ENCODE results near the gene ITLN2.
"Not testable (repeated sequence)": the region's sequence is repeated elsewhere in the genome, so short reads cannot be mapped to it uniquely, and the experiment has no call there.

The ITLN2 gene

DNA sequence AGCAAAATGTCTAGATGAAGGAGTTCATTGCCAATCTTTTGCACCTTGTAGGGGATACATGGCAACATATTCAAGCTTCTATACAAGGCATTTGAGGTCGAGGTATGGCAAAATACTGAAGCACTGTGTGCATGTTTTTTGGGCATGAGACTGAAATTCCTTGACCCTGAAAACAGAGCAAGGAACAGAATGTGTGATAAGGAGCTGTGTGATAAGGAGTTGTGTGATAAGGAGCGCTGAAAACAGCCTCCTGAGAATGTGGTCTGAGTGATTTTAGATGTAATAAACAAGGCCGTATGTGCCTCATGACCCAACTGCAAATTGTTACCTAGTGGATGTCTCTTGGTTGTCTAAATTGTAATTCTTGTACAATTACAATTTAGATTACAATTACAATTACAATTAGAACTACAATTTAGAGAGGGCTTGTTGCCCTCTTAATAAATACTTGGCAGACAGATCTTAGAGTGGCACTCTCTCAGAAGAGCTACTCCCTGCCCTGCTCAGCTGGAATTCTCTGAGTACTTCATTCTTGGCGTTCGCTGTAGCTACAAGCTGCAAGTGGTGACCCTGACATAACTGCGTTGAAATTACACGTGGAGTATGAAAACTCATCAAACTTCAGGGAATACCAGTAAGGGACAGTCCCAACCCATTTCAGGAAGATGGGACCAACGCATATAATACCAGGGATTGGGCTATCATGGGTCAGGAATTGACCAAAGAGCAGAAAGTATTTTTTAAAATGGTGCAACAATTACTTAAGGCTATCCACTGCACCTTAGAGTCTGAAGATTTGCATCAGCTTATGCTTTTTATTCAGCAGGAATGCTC lies 49.6 kb downstream of the ITLN2 start:
- no peak for DNase-seq (ENCODE audit: low read depth)

DNA sequence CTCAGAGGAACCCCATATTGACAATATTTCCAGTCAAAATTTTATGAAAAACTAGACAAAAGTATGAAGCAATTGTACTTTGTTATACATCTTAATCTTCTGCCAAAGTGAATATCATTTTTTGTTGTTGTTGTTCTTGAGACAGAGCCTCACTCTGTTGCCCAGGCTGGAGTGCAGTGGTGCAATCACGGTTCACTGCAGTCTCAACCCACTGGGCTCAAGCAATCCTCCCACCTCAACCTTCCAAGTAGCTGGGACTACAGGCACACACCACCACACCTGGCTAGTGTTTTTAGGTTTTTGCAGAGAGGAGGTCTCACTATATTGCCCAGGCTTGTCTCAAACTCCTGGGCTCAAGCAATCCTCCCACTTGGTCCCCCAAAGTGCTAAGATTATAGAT lies 52.4 kb downstream of the ITLN2 start:
- not testable (repeated sequence) for DNase-seq (ENCODE audit: low read depth)

DNA sequence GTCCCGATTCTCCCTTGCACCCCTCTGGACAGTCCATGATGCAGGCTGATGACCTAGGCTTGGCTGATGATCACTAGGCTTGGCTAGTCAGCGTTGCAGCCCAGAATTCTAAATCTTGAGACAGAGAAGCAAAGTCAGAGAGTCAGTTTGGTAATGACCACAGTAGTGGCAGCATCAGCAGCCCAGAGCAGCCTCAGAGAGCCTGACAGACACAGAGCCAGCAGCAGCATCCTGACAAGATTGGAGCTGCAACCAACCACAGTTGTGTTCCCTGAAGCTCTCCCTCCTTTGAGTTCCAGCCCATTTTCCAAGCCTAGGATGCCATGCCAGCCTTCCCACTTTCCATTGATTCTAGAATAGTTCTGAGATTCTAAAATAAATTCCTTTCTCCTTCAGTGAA lies 52.8 kb downstream of the ITLN2 start:
- DNase-seq (ENCODE audit: low read depth), result no peak

DNA sequence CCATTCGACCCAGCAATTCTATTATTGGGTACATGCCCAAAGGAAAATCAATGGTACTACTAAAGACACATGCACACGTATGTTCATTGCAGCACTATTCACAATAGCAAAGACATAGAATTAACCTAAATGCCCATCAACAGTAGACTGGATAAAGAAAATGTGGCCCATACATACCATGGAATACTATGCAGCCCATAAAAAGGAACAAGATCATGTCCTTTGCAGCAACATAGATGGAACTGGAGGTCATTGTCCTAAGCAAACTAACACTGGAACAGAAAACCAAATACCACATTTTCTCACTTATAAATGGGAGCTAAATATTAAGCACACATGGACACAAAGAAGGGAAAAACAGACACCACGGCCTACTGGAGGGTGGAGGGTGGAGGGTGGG lies 53.9 kb downstream of the ITLN2 start:
- not testable (repeated sequence) for DNase-seq (ENCODE audit: low read depth)
